Measurements from ENCODE around the gene CDC42SE2. TPM values are rescaled to one million over a fixed set of nuclear protein-coding genes. Genes with fewer than 3 reads are reported as not detected.

The CDC42SE2 gene
- total and polyA plus RNA-seq, 8 donors = 28.1 to 37.5 (median 33.4) TPM

GRCh38 chr5:131316822-131317221 is 53.0 kb downstream of the CDC42SE2 start:
- intact Hi-C loops (cut with DNase I) = no loop called here
- DNase-seq (no peak), ATAC-seq (no peak)
- Histone ChIP-seq H3K27me3 (no peaks in the 10 kb centered on the region), H3K4me1 (peaks cover 4 to 24% of the 10 kb centered on the region in 2 donors), H3K4me3 (no peak overlapping the region), H3K36me3 (peaks cover 0 to 6% of the 10 kb centered on the region in 2 donors), H3K27ac (no peak overlapping the region), H3K9me3 (no peaks in the 10 kb centered on the region)
- no peak for TF ChIP-seq CTCF (IDR thresholded peaks at IDR 0.05)

GRCh38 chr5:131318455-131318854 is 54.6 kb downstream of the CDC42SE2 start:
- DNase-seq (no peak), ATAC-seq (no peak)
- no peak for TF ChIP-seq CTCF (IDR thresholded peaks at IDR 0.05)
- intact Hi-C loops (cut with DNase I) = no loop called here
- Histone ChIP-seq H3K36me3 (peaks cover 0 to 6% of the 10 kb centered on the region in 2 donors), H3K4me1 (peaks cover 6 to 15% of the 10 kb centered on the region in 2 donors), H3K27ac (no peak overlapping the region), H3K9me3 (no peaks in the 10 kb centered on the region), H3K27me3 (no peaks in the 10 kb centered on the region), H3K4me3 (no peak overlapping the region)

- Histone ChIP-seq H3K27ac (no peak overlapping the region), H3K4me3 (no peak overlapping the region), H3K4me1 (peaks cover 11 to 23% of the 10 kb centered on the region in 2 donors), H3K36me3 (peaks cover 0 to 6% of the 10 kb centered on the region in 2 donors), H3K9me3 (no peaks in the 10 kb centered on the region), H3K27me3 (no peaks in the 10 kb centered on the region)
- no peak for ATAC-seq
- no peak for DNase-seq
- intact Hi-C loops (cut with DNase I) = no loop called here
- TF ChIP-seq CTCF (IDR thresholded peaks at IDR 0.05) = no peak
These were observed 57.2 kb downstream of the CDC42SE2 start for GRCh38 chr5:131321066-131321465.

GRCh38 chr5:131322926-131323325 is 59.1 kb downstream of the CDC42SE2 start:
- ATAC-seq (no peak), DNase-seq (no peak)
- H3K36me3 ChIP-seq = peaks cover 0 to 6% of the 10 kb centered on the region in 2 donors
- H3K27me3 ChIP-seq = no peaks in the 10 kb centered on the region
- intact Hi-C loops (cut with DNase I) = no loop called here
- TF ChIP-seq CTCF (IDR thresholded peaks at IDR 0.05) = no peak
- no peak overlapping the region for H3K4me3 ChIP-seq
- H3K4me1 ChIP-seq = peaks cover 11 to 23% of the 10 kb centered on the region in 2 donors
- H3K9me3 ChIP-seq = no peaks in the 10 kb centered on the region
- no peak overlapping the region for H3K27ac ChIP-seq

GRCh38 chr5:131323378-131323777 is 59.5 kb downstream of the CDC42SE2 start:
- no peak overlapping the region for H3K4me3 ChIP-seq
- H3K9me3 ChIP-seq = no peaks in the 10 kb centered on the region
- H3K27ac ChIP-seq = no peak overlapping the region
- H3K36me3 ChIP-seq = peaks cover 0 to 6% of the 10 kb centered on the region in 2 donors
- intact Hi-C loops (cut with DNase I) = no loop called here
- peaks cover 11 to 25% of the 10 kb centered on the region in 2 donors for H3K4me1 ChIP-seq
- DNase-seq (no peak), ATAC-seq (no peak)
- TF ChIP-seq CTCF (IDR thresholded peaks at IDR 0.05) = no peak
- no peaks in the 10 kb centered on the region for H3K27me3 ChIP-seq

Data from left lung (tissue), 10 donors.